ENCODE data around the gene AUH. TPM values are rescaled to one million over a fixed set of nuclear protein-coding genes. Genes with fewer than 3 reads are reported as not detected.
"Not testable (repeated sequence)": the region's sequence is repeated elsewhere in the genome, so short reads cannot be mapped to it uniquely, and the experiment has no call there.

Gene AUH
- total RNA-seq, 2 donors from 2014 or later = 71.5 to 85.8 TPM

DNA sequence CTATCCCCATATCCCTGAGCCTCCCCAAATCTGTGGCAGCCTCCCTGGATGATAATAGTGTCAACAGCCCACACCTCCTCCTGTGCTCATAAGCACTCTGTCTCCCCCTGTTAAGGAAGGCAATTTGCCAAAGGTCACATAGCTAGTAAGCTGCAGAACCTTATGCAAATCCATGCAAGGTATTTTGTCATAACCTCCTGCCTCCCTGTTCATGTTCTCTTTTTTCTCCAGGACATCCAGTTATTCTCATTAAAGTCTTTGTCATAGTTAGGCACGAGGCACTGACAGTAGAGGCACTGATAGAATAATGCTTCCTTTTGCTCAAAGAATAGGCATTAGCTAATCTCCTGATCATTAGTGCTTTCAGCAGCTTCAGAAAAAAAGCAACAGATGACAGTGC, 10.2 kb upstream of the AUH start:
- ATAC-seq (replicated peaks in 1 of 2) = no peak

GRCh38 chr9:91370006-91370405, 8.3 kb upstream of the AUH start:
- H3K36me3 Mint-ChIP-seq (ENCODE audit: insufficient read depth in 2 of 2); H3K27ac Mint-ChIP-seq; H3K4me3 Mint-ChIP-seq; ATAC-seq (replicated peaks in 1 of 2); H3K4me1 Mint-ChIP-seq (ENCODE audit: low read depth); DNase-seq; H3K9me3 Mint-ChIP-seq: not testable (repeated sequence)
- H3K27me3 Mint-ChIP-seq (ENCODE audit: low read depth) = peaks cover 25% of the 10 kb centered on the region

More for the DNA sequence above, 10.2 kb upstream of the AUH start:
- Mint-ChIP-seq H3K27ac (no peak overlapping the region), H3K9me3 (peaks cover 0 to 4% of the 10 kb centered on the region in 2 donors), H3K4me3 (no peak overlapping the region), H3K36me3 (ENCODE audit: insufficient read depth in 2 of 2) (no peaks in the 10 kb centered on the region), H3K27me3 (ENCODE audit: low read depth) (peaks cover 25% of the 10 kb centered on the region), H3K4me1 (ENCODE audit: low read depth) (peaks cover 11% of the 10 kb centered on the region)
- DNase-seq = no peak

- Mint-ChIP-seq H3K36me3 (ENCODE audit: insufficient read depth in 2 of 2) (peaks cover 12 to 18% of the 10 kb centered on the region in 2 donors), H3K4me1 (ENCODE audit: low read depth) (peaks cover 26% of the 10 kb centered on the region), H3K9me3 (peaks cover 0 to 4% of the 10 kb centered on the region in 2 donors), H3K27me3 (ENCODE audit: low read depth) (peaks cover 21% of the 10 kb centered on the region), H3K27ac (no peak overlapping the region), H3K4me3 (no peak overlapping the region)
- DNase-seq (no peak), ATAC-seq (replicated peaks in 1 of 2) (no peak)
Observed at GRCh38 chr9:91364702-91365101, 3.0 kb upstream of the AUH start.

GRCh38 chr9:91364005-91364404, 2.3 kb upstream of the AUH start:
- H3K27ac Mint-ChIP-seq = no peak overlapping the region
- H3K4me1 Mint-ChIP-seq (ENCODE audit: low read depth) = peaks cover 33% of the 10 kb centered on the region
- H3K4me3 Mint-ChIP-seq = no peak overlapping the region
- peaks cover 15% of the 10 kb centered on the region for H3K27me3 Mint-ChIP-seq (ENCODE audit: low read depth)
- no peak for ATAC-seq (replicated peaks in 1 of 2)
- peaks cover 0 to 4% of the 10 kb centered on the region in 2 donors for H3K9me3 Mint-ChIP-seq
- DNase-seq = no peak
- H3K36me3 Mint-ChIP-seq (ENCODE audit: insufficient read depth in 2 of 2) = peaks cover 18 to 22% of the 10 kb centered on the region in 2 donors

DNA sequence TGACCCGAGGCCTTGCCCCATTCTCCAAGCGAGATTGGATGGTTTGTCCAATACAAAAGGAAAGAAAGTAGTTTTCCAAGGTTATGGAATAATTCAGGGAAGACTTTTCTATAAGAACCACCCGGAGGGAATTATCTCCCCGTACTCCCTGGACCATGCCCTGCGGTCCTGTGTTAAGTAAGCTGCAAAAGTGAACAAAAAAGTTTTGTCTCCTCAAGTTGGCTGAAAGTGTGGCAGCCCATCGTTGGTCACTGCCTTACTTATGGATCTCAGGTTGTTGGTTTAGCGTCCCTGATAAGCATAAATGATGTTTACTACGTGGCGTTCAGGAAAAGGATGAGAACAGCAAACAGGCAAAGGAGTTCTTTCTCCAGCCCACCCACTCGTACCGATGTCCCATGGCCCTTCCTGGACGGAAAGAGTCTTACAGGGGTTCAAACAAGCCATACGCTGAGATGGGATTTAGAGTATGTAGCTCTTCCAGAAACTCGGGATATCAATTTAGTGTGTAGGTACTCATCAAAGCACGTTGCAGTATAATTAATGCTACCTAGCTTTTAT, 413 bp upstream of the AUH start:
- ATAC-seq (replicated peaks in 1 of 2) (no peak), DNase-seq (no peak)
- H3K4me3 Mint-ChIP-seq = peak overlapping the region; percentile 82 to 85
- no peaks in the 10 kb centered on the region for H3K27me3 Mint-ChIP-seq (ENCODE audit: low read depth)
- H3K27ac Mint-ChIP-seq = peak overlapping the region; percentile 88
- H3K36me3 Mint-ChIP-seq (ENCODE audit: insufficient read depth in 2 of 2) = peaks cover 30 to 34% of the 10 kb centered on the region in 2 donors
- peaks cover 52% of the 10 kb centered on the region for H3K4me1 Mint-ChIP-seq (ENCODE audit: low read depth)
- no peaks in the 10 kb centered on the region for H3K9me3 Mint-ChIP-seq

GRCh38 chr9:91360551-91361290, 997 bp downstream of the AUH start:
- H3K4me1 Mint-ChIP-seq (ENCODE audit: low read depth) = peaks cover 66% of the 10 kb centered on the region
- no peak for DNase-seq

DNA sequence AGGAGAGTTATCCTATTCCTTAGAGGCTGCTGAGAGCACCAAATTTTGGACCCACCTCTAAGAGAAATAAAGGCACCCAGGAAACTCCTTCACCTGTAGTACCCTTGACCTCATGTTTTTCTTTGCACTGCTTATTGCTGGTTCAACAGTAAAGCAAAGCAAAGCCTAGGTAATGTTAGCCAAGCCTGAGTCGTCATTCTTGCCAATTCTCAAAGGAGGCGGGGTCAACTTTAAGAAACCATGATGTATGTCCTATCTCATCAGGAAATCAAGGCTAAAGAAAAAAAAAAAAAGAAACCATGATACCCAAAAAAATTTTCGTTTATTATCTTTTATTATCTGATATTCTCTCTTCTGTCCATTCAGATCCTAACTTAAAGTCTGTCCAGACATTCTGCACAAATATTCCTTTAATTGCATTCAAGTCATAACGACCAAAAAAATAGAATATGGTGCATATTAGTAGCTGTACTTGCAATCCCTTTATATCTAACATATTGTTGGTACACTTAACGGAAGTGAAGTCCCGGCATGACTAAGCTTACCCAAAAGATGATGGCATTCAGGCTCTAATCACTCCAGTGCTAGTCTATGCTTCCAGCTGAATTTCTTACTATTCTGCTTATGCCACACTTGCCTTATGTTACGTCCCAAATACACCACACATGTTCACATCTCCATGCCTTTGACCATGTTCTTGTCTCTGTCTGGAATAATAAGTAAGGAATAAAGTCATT, 1.8 kb downstream of the AUH start:
- Mint-ChIP-seq H3K27me3 (ENCODE audit: low read depth) (no peaks in the 10 kb centered on the region), H3K27ac (peak overlapping the region; percentile 100), H3K4me1 (ENCODE audit: low read depth) (peaks cover 74% of the 10 kb centered on the region), H3K36me3 (ENCODE audit: insufficient read depth in 2 of 2) (peaks cover 33 to 51% of the 10 kb centered on the region in 2 donors), H3K4me3 (peak overlapping the region; percentile 96 to 99), H3K9me3 (no peaks in the 10 kb centered on the region)
- ATAC-seq (replicated peaks in 1 of 2) (peak; percentile 40 to 49), DNase-seq (peak; percentile 48 to 50)

More at GRCh38 chr9:91360551-91361290, 997 bp downstream of the AUH start:
- no peaks in the 10 kb centered on the region for H3K9me3 Mint-ChIP-seq
- peak overlapping the region; percentile 96 to 99 for H3K4me3 Mint-ChIP-seq
- peak overlapping the region; percentile 100 for H3K27ac Mint-ChIP-seq
- H3K27me3 Mint-ChIP-seq (ENCODE audit: low read depth) = no peaks in the 10 kb centered on the region
- ATAC-seq (replicated peaks in 1 of 2) = no peak
- peaks cover 33 to 45% of the 10 kb centered on the region in 2 donors for H3K36me3 Mint-ChIP-seq (ENCODE audit: insufficient read depth in 2 of 2)

GRCh38 chr9:91359083-91359482, 2.6 kb downstream of the AUH start:
- peak; percentile 71 to 72 for ATAC-seq (replicated peaks in 1 of 2)
- DNase-seq = no peak
- Mint-ChIP-seq H3K4me3 (peak overlapping the region; percentile 96 to 99), H3K27me3 (ENCODE audit: low read depth) (no peaks in the 10 kb centered on the region), H3K27ac (peak overlapping the region; percentile 100), H3K9me3 (no peaks in the 10 kb centered on the region), H3K36me3 (ENCODE audit: insufficient read depth in 2 of 2) (peaks cover 33 to 57% of the 10 kb centered on the region in 2 donors), H3K4me1 (ENCODE audit: low read depth) (peaks cover 79% of the 10 kb centered on the region)

- no peaks in the 10 kb centered on the region for H3K9me3 Mint-ChIP-seq
- H3K4me3 Mint-ChIP-seq = peak overlapping the region in 1 of 2 donors; percentile 58
- peak overlapping the region; percentile 11 for H3K27ac Mint-ChIP-seq
- peaks cover 24 to 45% of the 10 kb centered on the region in 2 donors for H3K36me3 Mint-ChIP-seq (ENCODE audit: insufficient read depth in 2 of 2)
- no peaks in the 10 kb centered on the region for H3K27me3 Mint-ChIP-seq (ENCODE audit: low read depth)
- peaks cover 69% of the 10 kb centered on the region for H3K4me1 Mint-ChIP-seq (ENCODE audit: low read depth)
- no peak for DNase-seq
- no peak for ATAC-seq (replicated peaks in 1 of 2)
Observed at GRCh38 chr9:91354881-91355280, 6.8 kb downstream of the AUH start.

- Mint-ChIP-seq H3K27me3 (ENCODE audit: low read depth) (no peaks in the 10 kb centered on the region), H3K27ac (peak overlapping the region; percentile 99), H3K4me3 (peak overlapping the region; percentile 80 to 82), H3K36me3 (ENCODE audit: insufficient read depth in 2 of 2) (peaks cover 10 to 32% of the 10 kb centered on the region in 2 donors), H3K9me3 (no peaks in the 10 kb centered on the region), H3K4me1 (ENCODE audit: low read depth) (peaks cover 66% of the 10 kb centered on the region)
- DNase-seq = no peak
- peak; percentile 67 to 70 for ATAC-seq (replicated peaks in 1 of 2)
Observed at GRCh38 chr9:91349115-91349555, 12.6 kb downstream of the AUH start.

- ATAC-seq (replicated peaks in 1 of 2) = peak in 1 of 2 donors; percentile 21
Observed at GRCh38 chr9:91348191-91348807, 13.4 kb downstream of the AUH start.

DNA sequence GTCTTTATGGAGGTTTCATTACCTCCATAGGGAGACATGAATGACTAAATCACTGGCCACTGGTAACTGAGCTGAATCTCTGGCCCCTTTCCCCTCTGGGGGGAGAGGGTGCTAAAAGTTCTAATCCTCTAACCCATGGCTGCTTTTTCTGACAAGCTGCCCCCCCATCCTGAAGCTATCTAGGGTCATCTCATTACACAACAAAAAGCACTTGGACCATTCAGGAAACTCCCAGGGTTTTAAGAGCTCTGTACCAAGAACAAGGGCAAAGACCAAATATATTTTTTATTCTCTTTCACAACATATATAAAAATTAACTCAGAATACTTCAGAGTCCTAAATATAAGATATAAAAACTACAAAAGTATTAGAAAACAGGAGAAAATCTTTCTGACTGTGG, 14.3 kb downstream of the AUH start:
- Mint-ChIP-seq H3K27me3 (ENCODE audit: low read depth) (no peaks in the 10 kb centered on the region), H3K4me1 (ENCODE audit: low read depth) (peaks cover 79% of the 10 kb centered on the region), H3K36me3 (ENCODE audit: insufficient read depth in 2 of 2) (peaks cover 18 to 45% of the 10 kb centered on the region in 2 donors), H3K9me3 (no peaks in the 10 kb centered on the region), H3K27ac (peak overlapping the region; percentile 67), H3K4me3 (peak overlapping the region; percentile 8 to 61)
- no peak for DNase-seq
- ATAC-seq (replicated peaks in 1 of 2) = no peak

More at GRCh38 chr9:91348191-91348807, 13.4 kb downstream of the AUH start:
- peaks cover 70% of the 10 kb centered on the region for H3K4me1 Mint-ChIP-seq (ENCODE audit: low read depth)
- DNase-seq = no peak
- H3K36me3 Mint-ChIP-seq (ENCODE audit: insufficient read depth in 2 of 2) = peaks cover 12 to 39% of the 10 kb centered on the region in 2 donors
- peak overlapping the region; percentile 99 for H3K27ac Mint-ChIP-seq
- H3K4me3 Mint-ChIP-seq = peak overlapping the region; percentile 1 to 82
- no peaks in the 10 kb centered on the region for H3K27me3 Mint-ChIP-seq (ENCODE audit: low read depth)
- no peaks in the 10 kb centered on the region for H3K9me3 Mint-ChIP-seq
